ENCODE data around the gene F10.

F10 gene

DNA sequence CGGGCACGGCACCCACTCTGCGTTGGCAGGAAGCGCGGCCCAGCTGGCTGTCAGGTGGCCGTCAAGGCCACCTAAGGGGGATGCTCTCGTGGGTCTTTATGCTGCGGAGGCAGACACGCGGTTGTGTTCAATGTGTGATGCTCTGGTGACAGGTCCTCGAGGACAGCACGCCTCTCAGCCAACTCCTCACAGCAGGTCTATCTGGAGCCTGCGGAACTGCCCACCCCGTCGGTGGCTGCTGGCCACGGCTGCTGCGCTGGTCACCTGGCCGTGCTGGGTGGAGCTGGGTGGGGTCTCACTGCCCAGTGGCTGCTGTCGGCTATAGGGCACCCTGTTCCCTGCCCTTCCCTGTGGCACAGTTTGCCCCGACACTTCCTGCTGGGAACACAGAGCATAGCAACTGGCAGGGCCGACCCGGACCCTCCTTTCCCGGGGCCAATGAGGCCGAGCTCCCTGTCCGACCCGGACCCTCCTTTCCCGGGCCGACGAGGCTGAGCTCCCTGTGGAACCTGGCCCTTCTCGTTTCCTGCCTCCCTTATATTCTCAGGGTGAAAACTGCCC is 31.3 kb upstream of the F10 start:
- TF ChIP-seq GABPA (IDR thresholded peaks at IDR 0.05; ENCODE audit: low read depth) (no peak), POLR2AphosphoS5 (IDR thresholded peaks at IDR 0.05; ENCODE audit: low read depth) (no peak), SPI1 (IDR thresholded peaks at IDR 0.05; ENCODE audit: borderline replicate concordance, low read depth) (no peak)
- TF ChIP-seq, protein P1, sequence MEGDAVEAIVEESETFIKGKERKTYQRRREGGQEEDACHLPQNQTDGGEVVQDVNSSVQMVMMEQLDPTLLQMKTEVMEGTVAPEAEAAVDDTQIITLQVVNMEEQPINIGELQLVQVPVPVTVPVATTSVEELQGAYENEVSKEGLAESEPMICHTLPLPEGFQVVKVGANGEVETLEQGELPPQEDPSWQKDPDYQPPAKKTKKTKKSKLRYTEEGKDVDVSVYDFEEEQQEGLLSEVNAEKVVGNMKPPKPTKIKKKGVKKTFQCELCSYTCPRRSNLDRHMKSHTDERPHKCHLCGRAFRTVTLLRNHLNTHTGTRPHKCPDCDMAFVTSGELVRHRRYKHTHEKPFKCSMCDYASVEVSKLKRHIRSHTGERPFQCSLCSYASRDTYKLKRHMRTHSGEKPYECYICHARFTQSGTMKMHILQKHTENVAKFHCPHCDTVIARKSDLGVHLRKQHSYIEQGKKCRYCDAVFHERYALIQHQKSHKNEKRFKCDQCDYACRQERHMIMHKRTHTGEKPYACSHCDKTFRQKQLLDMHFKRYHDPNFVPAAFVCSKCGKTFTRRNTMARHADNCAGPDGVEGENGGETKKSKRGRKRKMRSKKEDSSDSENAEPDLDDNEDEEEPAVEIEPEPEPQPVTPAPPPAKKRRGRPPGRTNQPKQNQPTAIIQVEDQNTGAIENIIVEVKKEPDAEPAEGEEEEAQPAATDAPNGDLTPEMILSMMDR (IDR thresholded peaks at IDR 0.05; ENCODE audit: insufficient read depth, low read length): no peak
- TF ChIP-seq, protein P2, sequence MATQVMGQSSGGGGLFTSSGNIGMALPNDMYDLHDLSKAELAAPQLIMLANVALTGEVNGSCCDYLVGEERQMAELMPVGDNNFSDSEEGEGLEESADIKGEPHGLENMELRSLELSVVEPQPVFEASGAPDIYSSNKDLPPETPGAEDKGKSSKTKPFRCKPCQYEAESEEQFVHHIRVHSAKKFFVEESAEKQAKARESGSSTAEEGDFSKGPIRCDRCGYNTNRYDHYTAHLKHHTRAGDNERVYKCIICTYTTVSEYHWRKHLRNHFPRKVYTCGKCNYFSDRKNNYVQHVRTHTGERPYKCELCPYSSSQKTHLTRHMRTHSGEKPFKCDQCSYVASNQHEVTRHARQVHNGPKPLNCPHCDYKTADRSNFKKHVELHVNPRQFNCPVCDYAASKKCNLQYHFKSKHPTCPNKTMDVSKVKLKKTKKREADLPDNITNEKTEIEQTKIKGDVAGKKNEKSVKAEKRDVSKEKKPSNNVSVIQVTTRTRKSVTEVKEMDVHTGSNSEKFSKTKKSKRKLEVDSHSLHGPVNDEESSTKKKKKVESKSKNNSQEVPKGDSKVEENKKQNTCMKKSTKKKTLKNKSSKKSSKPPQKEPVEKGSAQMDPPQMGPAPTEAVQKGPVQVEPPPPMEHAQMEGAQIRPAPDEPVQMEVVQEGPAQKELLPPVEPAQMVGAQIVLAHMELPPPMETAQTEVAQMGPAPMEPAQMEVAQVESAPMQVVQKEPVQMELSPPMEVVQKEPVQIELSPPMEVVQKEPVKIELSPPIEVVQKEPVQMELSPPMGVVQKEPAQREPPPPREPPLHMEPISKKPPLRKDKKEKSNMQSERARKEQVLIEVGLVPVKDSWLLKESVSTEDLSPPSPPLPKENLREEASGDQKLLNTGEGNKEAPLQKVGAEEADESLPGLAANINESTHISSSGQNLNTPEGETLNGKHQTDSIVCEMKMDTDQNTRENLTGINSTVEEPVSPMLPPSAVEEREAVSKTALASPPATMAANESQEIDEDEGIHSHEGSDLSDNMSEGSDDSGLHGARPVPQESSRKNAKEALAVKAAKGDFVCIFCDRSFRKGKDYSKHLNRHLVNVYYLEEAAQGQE (IDR thresholded peaks at IDR 0.05; ENCODE audit: insufficient replicate concordance, low read depth): no peak
- H3K27ac ChIP-seq (replicated peaks): no peak overlapping the region
- no peak overlapping the region for H3K4me3 ChIP-seq (replicated peaks; ENCODE audit: insufficient read depth, low read length)
- no peaks in the 10 kb centered on the region for H3K27me3 ChIP-seq (ENCODE audit: insufficient read depth, poor library complexity, severe bottlenecking)
- no peak for DNase-seq (ENCODE audit: low read depth in 1 of 2, low spot score in 1 of 2)

DNA sequence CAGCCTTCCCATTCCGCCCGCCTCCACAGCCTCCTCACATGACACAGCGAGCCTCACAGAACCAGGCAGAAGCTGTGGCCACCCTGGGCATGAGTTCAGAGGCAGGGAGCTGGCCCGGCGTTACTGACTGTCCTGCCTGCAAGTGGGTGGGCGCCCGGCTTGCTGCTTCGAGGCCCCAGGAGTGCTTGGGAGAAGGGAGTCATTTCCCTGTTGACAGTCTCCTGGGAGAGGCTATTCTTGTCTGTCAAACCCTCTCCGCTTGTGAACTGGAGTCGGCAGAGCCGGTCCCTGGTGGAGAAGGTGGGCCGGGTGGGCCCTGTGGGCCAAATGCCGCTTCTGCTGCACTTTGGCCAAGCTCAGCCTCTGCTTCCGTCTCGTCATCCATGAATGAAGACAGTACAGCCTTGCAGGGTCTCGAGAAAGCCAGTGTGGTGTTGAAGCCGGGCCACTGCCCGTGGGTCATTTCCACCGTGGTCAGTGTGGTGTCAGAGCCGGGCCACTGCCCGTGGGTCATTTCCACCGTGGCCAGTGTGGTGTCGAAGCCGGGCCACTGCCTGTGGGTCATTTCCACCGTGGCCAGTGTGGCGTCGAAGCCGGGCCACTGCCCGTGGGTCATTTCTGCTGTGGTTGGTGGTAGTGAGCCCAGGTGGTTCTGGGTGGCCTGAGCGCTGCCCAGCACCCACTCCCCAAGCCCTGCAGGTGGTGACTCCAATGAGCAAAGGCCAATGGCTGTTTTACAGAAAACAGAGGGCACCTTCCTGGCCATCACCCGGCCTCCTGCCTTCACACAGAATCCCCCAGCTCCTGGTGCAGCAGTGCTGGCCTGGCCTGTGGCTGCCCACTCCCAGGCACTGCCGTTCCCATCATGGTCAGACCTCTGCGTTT is 30.5 kb upstream of the F10 start:
- H3K27me3 ChIP-seq (ENCODE audit: insufficient read depth, poor library complexity, severe bottlenecking): no peaks in the 10 kb centered on the region
- DNase-seq (ENCODE audit: low read depth in 1 of 2, low spot score in 1 of 2): no peak
- TF ChIP-seq, protein P1 (IDR thresholded peaks at IDR 0.05; ENCODE audit: insufficient read depth, low read length): no peak
- no peak for TF ChIP-seq SPI1 (IDR thresholded peaks at IDR 0.05; ENCODE audit: borderline replicate concordance, low read depth)
- H3K4me3 ChIP-seq (replicated peaks; ENCODE audit: insufficient read depth, low read length): no peak overlapping the region
- H3K27ac ChIP-seq (replicated peaks): no peak overlapping the region

DNA sequence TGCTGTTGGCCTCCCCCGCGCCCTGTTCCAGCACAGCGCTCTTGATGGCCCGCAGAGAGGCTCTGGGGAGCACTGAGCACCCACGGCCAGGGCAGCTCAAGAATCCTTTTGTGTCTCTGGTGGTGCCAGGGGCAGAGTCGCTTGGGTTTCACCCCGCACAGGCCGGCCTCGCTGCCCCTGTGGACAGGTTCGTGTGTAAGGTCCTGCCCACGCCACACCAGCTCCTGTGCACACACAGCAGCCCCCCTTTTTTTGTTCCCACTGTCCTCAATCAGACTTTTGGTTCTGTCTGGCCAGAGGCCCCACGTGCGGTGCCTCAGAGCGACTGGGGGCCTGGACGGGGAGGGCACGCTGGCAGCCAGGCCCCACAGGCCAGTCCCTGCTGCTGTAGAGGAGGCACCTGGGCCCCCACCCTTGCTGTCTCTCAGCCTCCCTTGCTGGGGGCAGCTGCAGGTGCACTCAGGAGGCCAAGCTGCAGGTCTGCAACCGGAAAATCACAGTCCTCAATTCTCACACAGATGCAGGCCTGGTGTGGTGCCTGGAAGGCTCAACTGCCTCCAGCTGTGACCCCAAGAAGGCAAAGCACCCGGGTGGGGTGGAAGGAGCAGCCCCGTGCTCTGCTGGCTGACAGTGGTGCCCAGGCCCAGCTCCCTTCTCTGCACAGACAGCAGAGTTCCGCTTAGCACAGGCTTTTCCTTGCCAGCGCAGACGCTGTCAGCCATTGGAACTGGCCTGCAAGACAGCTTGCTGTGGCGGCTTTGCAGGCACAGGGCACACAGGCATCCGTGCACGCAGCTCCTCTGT is 29.6 kb upstream of the F10 start:
- Histone ChIP-seq H3K4me3 (replicated peaks; ENCODE audit: insufficient read depth, low read length) (no peak overlapping the region), H3K27me3 (ENCODE audit: insufficient read depth, poor library complexity, severe bottlenecking) (no peaks in the 10 kb centered on the region), H3K27ac (replicated peaks) (no peak overlapping the region)
- no peak for DNase-seq (ENCODE audit: low read depth in 1 of 2, low spot score in 1 of 2)
- TF ChIP-seq, protein P2 (IDR thresholded peaks at IDR 0.05; ENCODE audit: insufficient replicate concordance, low read depth): no peak
- TF ChIP-seq POLR2AphosphoS5 (IDR thresholded peaks at IDR 0.05; ENCODE audit: low read depth): no peak
- no peak for TF ChIP-seq GABPA (IDR thresholded peaks at IDR 0.05; ENCODE audit: low read depth)
- no peak for TF ChIP-seq SPI1 (IDR thresholded peaks at IDR 0.05; ENCODE audit: borderline replicate concordance, low read depth)
- TF ChIP-seq, protein P1 (IDR thresholded peaks at IDR 0.05; ENCODE audit: insufficient read depth, low read length): no peak
